B cell (primary cell): Measurements from ENCODE around the gene CC2D2A. TPM values are rescaled to one million over a fixed set of nuclear protein-coding genes. Genes with fewer than 3 reads are reported as not detected.
A peak's percentile ranks its signal among the peaks of the same experiment; 100 is the strongest.

ENCODE experiments used
- ATAC-seq: fragments of 200-7000 bp; cut with Tn5 transposase; one replicate; pipeline ENCODE4 v1.10.0; 2021; ENCODE audit warnings: low read depth, mild to moderate bottlenecking, moderate number of reproducible peaks, moderate library complexity
- CTCF ChIA-PET: fragments of 350-600 bp; sonication (Branson Sonifier 250); formaldehyde crosslinking; loops from one replicate; lab custom pipeline; 2021; ENCODE audit warnings: antibody characterized with exemption, inconsistent platforms; lab: Charles Lee
- POLR2A ChIA-PET: fragments of 350-600 bp; sonication (Branson Sonifier 250); formaldehyde crosslinking; loops from one replicate; lab custom pipeline; 2021; ENCODE audit warnings: antibody characterized with exemption; lab: Charles Lee
- DNase-seq: peaks from one replicate; pipeline ENCODE4 v3.0.0; 2013
- H2AFZ ChIP-seq: 2 replicates; pipeline ENCODE4 v1.6.1; 2012; ENCODE audit warnings: mild to moderate bottlenecking, low read depth, low read length; ENCODE audit not compliant: insufficient read depth, poor library complexity, severe bottlenecking
- H3K27ac ChIP-seq, 2 donors: 1 replicate in 1 of 2; 2 replicates in 1 of 2; pipeline ENCODE4 v1.5.1; 2012 to 2013; ENCODE audit warnings: low read length in 2 of 2, mild to moderate bottlenecking in 2 of 2, moderate library complexity in 1 of 2
- H3K27me3 ChIP-seq, 4 experiments: fragments of 200-600 bp in 1 of 4; sonication (generic) in 1 of 4; replicated peaks in 1 of 4; 1 replicate in 2 of 4; 2 replicates in 2 of 4; pipeline versions ENCODE4 v1.6.1 to v1.7.0; 2013 to 2016; ENCODE audit warnings: low read length in 3 of 4, mild to moderate bottlenecking in 2 of 4, mixed read lengths in 1 of 4, moderate library complexity in 1 of 4; ENCODE audit not compliant: insufficient read depth in 4 of 4, control insufficient read depth in 3 of 4; ENCODE audit errors: control extremely low read depth in 1 of 4
- H3K36me3 ChIP-seq, 2 experiments: replicated peaks in 1 of 2; 1 replicate in 1 of 2; 2 replicates in 1 of 2; pipeline versions ENCODE4 v1.6.1 to v1.7.1; 2013; ENCODE audit warnings: low read length in 1 of 2; ENCODE audit not compliant: insufficient read depth in 2 of 2, control insufficient read depth in 1 of 2; ENCODE audit errors: control extremely low read depth in 1 of 2, extremely low read depth in 1 of 2
- H3K4me1 ChIP-seq, 2 donors: fragments of 200-600 bp in 1 of 2; sonication (generic) in 1 of 2; 1 replicate in 1 of 2; 2 replicates in 1 of 2; pipeline versions ENCODE4 v1.5.1 to v1.6.1; 2013 to 2017; ENCODE audit warnings: low read length in 2 of 2; ENCODE audit not compliant: control insufficient read depth in 2 of 2, insufficient read depth in 2 of 2
- H3K4me2 ChIP-seq: replicated peaks from 2 replicates; pipeline ENCODE3; 2012; ENCODE audit warnings: mild to moderate bottlenecking, low read depth, low read length; ENCODE audit not compliant: poor library complexity, severe bottlenecking
- H3K4me3 ChIP-seq, 5 experiments: fragments of 200-600 bp in 1 of 5; sonication (generic) in 1 of 5; 1 replicate in 3 of 5; 2 replicates in 2 of 5; pipeline versions ENCODE4 v1.5.1 to v1.7.0; 2011 to 2016; ENCODE audit warnings: low read length in 4 of 5, mild to moderate bottlenecking in 4 of 5, low read depth in 2 of 5, control low read depth in 1 of 5, moderate library complexity in 1 of 5; ENCODE audit not compliant: insufficient read depth in 1 of 5; ENCODE audit errors: control extremely low read depth in 1 of 5, extremely low read depth in 1 of 5
- H3K79me2 ChIP-seq: fragments of 200-600 bp; sonication (generic); one replicate; pipeline ENCODE4 v1.6.0; 2016; ENCODE audit warnings: low read length; ENCODE audit not compliant: control insufficient read depth, insufficient read depth
- H3K9ac ChIP-seq: fragments of 200-600 bp; sonication (generic); 2 replicates; pipeline ENCODE4 v1.6.1; 2017; ENCODE audit warnings: mild to moderate bottlenecking, low read length, moderate library complexity
- H3K9me3 ChIP-seq, 3 donors: one replicate each; pipeline versions ENCODE4 v1.6.1 to v1.7.1; 2013; ENCODE audit warnings: low read length in 2 of 3; ENCODE audit not compliant: control insufficient read depth in 2 of 3, insufficient read depth in 1 of 3; ENCODE audit errors: control extremely low read depth in 1 of 3
- H4K20me1 ChIP-seq: 2 replicates; pipeline ENCODE4 v1.6.0; 2012; ENCODE audit warnings: mild to moderate bottlenecking, low read length; ENCODE audit not compliant: insufficient read depth, control insufficient read depth, poor library complexity, severe bottlenecking
- H3K27ac Mint-ChIP-seq: one replicate; pipeline ENCODE4 v1.8.0; 2021; ENCODE audit warnings: mixed read lengths
- H3K27me3 Mint-ChIP-seq: one replicate; pipeline ENCODE4 v1.8.0; 2021; ENCODE audit warnings: mixed read lengths
- H3K4me1 Mint-ChIP-seq: one replicate; pipeline ENCODE4 v1.8.0; 2021; ENCODE audit warnings: mixed read lengths
- H3K4me3 Mint-ChIP-seq: one replicate; pipeline ENCODE4 v1.8.0; 2021; ENCODE audit warnings: mixed read lengths
- H3K9me3 Mint-ChIP-seq: one replicate; pipeline ENCODE4 v1.8.0; 2022; ENCODE audit warnings: mixed read lengths; ENCODE audit not compliant: insufficient read depth
- EZH2 ChIP-seq: IDR thresholded peaks from 2 replicates; pipeline ENCODE4 v1.6.1; 2012; ENCODE audit warnings: borderline replicate concordance, low read depth, mild to moderate bottlenecking, moderate library complexity, low read length; ENCODE audit not compliant: insufficient read depth, poor library complexity, severe bottlenecking
- WGBS: methylation state at CpG from one replicate; pipeline ENCODE4 v1.1.5; 2013; ENCODE audit warnings: missing lambda C conversion rate; ENCODE audit not compliant: insufficient coverage; 5-methylcytosine and 5-hydroxymethylcytosine counted together
- intact Hi-C: fragments of 100-400 bp; cut with micrococcal nuclease; formaldehyde crosslinking; loops from one replicate; pipeline ENCODE4 v1.10.0; 2022
- polyA plus RNA-seq: library from polyadenylated mRNA; depleted of rRNA; stranded (reverse); fragments of >200 nt; gene quantifications from 2 replicates; pipeline ENCODE4 v1.2.3, GENCODE V29; 2012
- total RNA-seq, 2 donors: library from RNA; stranded (reverse); fragments of 120-200 nt in 1 of 2; gene quantifications; 1 replicate in 1 of 2; 2 replicates in 1 of 2; pipeline versions ENCODE4 v1.2.3 to v1.2.4, GENCODE V29; 2013 to 2022
- TF ChIP-seq, protein P1 (sequence below): fragments of 200-600 bp; IDR thresholded peaks from one replicate; pipeline ENCODE4 v1.8.0; 2022; ENCODE audit warnings: antibody characterized with exemption, mild to moderate bottlenecking

CC2D2A gene
- total and polyA plus RNA-seq, 2 donors (not counting 1 experiment from before 2014, with no cell fraction given) = not detected

DNA sequence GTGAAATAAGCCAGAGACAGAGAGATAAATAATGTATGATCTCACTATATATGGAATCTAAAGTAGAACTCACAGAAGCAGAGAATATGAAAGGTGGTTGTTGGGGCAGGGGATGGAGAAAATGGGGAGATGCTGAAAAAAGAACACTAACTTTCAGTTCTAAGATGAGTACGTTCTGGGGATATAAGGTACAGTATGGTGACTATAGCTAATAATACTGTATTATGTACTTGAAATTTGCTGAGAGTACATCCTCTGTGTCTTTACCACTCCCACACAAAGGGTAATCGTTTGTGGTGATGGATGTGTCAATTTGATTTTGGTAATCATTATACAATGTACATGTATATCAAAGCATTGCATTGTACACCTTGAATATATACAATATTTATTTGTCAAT, 178.9 kb downstream of the CC2D2A start:
- no peak overlapping the region for H3K27ac Mint-ChIP-seq
- Histone ChIP-seq H3K27ac (no peak overlapping the region), H3K79me2 (peaks cover 100% of the 10 kb centered on the region), H3K36me3 (no peaks in the 10 kb centered on the region), H4K20me1 (peaks cover 58% of the 10 kb centered on the region), H3K4me3 (no peak overlapping the region), H2AFZ (no peak overlapping the region), H3K4me1 (peaks cover 14 to 34% of the 10 kb centered on the region in 2 donors), H3K9ac (no peak overlapping the region), H3K27me3 (no peaks in the 10 kb centered on the region), H3K9me3 (no peaks in the 10 kb centered on the region), H3K4me2 (no peak overlapping the region)
- WGBS = no CpG with 5 or more reads among the region's 2 CpGs
- DNase-seq (no peak), ATAC-seq (no peak)
- POLR2A ChIA-PET = no interaction called here
- TF ChIP-seq, protein P1, sequence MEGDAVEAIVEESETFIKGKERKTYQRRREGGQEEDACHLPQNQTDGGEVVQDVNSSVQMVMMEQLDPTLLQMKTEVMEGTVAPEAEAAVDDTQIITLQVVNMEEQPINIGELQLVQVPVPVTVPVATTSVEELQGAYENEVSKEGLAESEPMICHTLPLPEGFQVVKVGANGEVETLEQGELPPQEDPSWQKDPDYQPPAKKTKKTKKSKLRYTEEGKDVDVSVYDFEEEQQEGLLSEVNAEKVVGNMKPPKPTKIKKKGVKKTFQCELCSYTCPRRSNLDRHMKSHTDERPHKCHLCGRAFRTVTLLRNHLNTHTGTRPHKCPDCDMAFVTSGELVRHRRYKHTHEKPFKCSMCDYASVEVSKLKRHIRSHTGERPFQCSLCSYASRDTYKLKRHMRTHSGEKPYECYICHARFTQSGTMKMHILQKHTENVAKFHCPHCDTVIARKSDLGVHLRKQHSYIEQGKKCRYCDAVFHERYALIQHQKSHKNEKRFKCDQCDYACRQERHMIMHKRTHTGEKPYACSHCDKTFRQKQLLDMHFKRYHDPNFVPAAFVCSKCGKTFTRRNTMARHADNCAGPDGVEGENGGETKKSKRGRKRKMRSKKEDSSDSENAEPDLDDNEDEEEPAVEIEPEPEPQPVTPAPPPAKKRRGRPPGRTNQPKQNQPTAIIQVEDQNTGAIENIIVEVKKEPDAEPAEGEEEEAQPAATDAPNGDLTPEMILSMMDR = no peak
- TF ChIP-seq EZH2 = no peak
- CTCF ChIA-PET = interaction anchor here (1.2 kb wide), 1 partner anchor 418 kb away, joined by 5 read pairs; no protein-coding TSS in a partner anchor
- intact Hi-C loops = no loop called here
- peaks cover 43% of the 10 kb centered on the region for H3K4me1 Mint-ChIP-seq
- no peak overlapping the region for H3K4me3 Mint-ChIP-seq
- H3K9me3 Mint-ChIP-seq = no peaks in the 10 kb centered on the region
- H3K27me3 Mint-ChIP-seq = no peaks in the 10 kb centered on the region

DNA sequence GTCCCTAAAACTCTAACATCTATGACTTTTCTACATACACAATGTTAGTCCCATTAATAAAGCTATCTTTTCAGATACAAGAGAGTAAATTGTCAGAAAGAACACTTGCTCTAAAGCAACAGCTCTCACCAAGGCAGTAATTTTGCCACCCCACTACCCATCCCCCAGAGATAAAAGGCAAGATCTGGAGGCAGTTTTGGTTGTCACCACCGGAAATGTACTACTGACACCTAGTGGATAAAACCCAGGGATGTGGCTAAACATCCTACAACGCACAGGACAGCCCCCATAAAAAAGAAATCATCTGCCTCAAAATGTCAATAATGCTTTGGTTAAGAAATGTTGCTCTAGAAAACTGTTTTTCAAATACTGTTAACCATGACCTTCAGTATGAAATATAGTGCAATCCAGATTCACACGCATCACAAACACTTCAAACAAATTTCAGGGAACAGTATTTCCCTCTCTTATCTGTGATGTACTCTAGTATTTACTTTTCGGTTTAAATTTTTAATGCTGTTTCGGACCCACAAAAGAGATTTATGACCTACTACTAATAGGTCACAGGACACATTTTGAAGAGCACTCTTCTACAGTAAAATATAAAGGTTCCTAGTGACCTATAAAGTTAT, 180.3 kb downstream of the CC2D2A start:
- no peaks in the 10 kb centered on the region for H3K36me3 ChIP-seq
- CTCF ChIA-PET = interaction anchor here (0.6 to 1.7 kb wide), 6 partner anchors 11 to 419 kb away, joined by 3 to 6 read pairs (median 4); no protein-coding TSS in a partner anchor
- no peak overlapping the region for H3K27ac Mint-ChIP-seq
- H3K4me2 ChIP-seq = peak overlapping the region; percentile 23
- H3K4me3 ChIP-seq = no peak overlapping the region
- no peaks in the 10 kb centered on the region for H3K27me3 Mint-ChIP-seq
- WGBS = no CpG with 5 or more reads among the region's 5 CpGs
- peaks cover 48% of the 10 kb centered on the region for H4K20me1 ChIP-seq
- ATAC-seq (peak; percentile 54), DNase-seq (peak; percentile 78)
- no peak overlapping the region for H2AFZ ChIP-seq
- POLR2A ChIA-PET = no interaction called here
- intact Hi-C loops = loop anchor here (1.0 to 10.0 kb wide), 6 partner anchors 125 to 1994 kb away; partner anchors contain the start of genes CD38 and TAPT1
- no peak overlapping the region for H3K9ac ChIP-seq
- no peak overlapping the region for H3K27ac ChIP-seq
- no peaks in the 10 kb centered on the region for H3K9me3 ChIP-seq
- H3K4me3 Mint-ChIP-seq = no peak overlapping the region
- H3K79me2 ChIP-seq = peaks cover 97% of the 10 kb centered on the region
- H3K4me1 ChIP-seq = peaks cover 22 to 42% of the 10 kb centered on the region in 2 donors
- no peaks in the 10 kb centered on the region for H3K9me3 Mint-ChIP-seq
- TF ChIP-seq, protein P1 = peak; percentile 77
- no peak for TF ChIP-seq EZH2
- H3K27me3 ChIP-seq = no peaks in the 10 kb centered on the region
- H3K4me1 Mint-ChIP-seq = peaks cover 50% of the 10 kb centered on the region
